Right lobe of liver (tissue), 4 donors: ENCODE results near the gene TMX2.

ENCODE experiments used
- CTCF ChIP-seq, 4 donors: fragments of 200-600 bp in 3 of 4; fragments of 450-650 bp in 1 of 4; IDR thresholded peaks; one replicate each; pipeline versions ENCODE4 v1.5.1 to v1.8.0; 2016 to 2022; ENCODE audit warnings: antibody characterized with exemption in 4 of 4, mild to moderate bottlenecking in 2 of 4
- POLR2A ChIP-seq: fragments of 450-650 bp; IDR thresholded peaks from one replicate; pipeline ENCODE4 v1.6.1; 2017; ENCODE audit warnings: antibody characterized with exemption, mild to moderate bottlenecking
- donor health status: DM: no; HTN: no; CAD: no.
- donor health status: DM: no; HTN: no; CAD: no.
- donor health status: DM: no; HTN: yes; CAD: no.

GRCh38 chr11:57728829-57729228 lies 16.4 kb downstream of the TMX2 start:
- TF ChIP-seq CTCF (IDR thresholded peaks at IDR 0.05): no peak
- no peak for TF ChIP-seq POLR2A
